Measurements from ENCODE around the gene CPNE9.

CPNE9 gene

DNA sequence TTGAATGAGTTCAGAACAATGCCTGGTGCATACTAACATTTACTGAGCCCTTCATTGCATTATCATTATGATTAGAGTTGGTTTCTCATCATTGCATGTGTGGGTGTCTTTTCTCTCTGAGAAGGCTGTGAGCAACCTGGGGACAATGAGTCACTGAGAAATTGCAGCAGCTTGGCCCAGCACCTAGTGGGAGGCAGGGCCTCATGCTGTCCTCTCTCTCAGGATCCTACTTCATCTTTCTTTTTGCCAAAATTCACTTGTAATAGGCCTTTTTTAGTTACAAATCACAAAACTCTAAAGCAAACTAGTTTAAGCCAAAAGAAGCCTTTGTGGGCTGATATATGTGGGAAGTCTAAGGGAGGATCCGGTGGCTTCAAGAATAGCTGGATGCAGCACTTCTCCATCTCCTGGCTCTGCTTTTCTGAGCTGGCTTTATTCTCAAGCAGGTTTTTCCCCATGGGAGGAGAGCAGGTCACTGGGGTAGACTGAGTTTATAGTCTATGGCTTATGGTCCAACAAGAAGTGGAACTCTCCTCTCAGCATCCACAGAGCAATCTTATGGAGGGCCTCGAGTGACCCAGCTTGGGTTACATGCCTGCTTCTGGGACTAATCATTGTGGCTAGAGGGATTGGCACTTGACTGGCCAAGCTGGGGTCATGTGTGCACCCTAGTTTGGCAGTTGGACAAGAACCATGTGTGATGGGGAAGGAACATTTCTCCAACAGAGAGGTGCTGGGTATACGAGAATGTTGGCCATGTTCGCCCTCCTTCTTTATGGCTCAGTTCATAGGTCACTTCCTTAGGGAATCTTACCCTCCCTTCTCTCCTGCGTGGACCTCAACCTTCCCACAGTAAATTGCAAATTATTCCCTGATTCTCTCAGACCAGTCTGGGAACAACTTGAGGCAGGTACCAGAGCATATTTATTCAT lies 74.8 kb downstream of the CPNE9 start:
- DNase-seq (ENCODE audit: low read depth in 2 of 2), result no peak

DNA sequence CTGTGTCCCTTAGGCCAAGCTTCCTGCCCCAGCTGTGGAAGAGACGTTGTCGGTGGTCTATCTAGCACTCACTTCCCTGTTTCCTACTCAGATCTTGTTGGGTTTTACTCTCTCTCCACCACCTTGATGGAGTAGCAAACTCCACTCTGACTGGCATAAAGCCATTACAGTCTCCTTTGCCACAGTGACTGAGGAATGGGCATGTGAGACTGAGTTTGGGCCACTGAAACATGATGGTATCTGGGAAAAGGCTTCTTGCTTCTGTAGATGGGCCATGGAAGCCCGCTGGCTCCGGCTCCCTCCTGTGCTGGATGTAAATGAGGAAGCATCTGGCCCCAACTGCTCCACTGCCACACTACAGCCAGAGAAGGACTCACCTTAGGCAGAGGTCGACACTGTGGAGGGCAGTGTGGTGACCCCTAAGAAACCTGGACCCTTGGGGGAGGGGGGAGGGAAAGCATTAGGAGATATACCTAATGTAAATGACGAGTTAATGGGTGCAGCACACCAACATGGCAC lies 75.5 kb downstream of the CPNE9 start:
- no peak for DNase-seq (ENCODE audit: low read depth in 2 of 2)
